HEK293 (cell line): ENCODE data around the gene ATP7A.

Experiments
- ATF2 ChIP-seq: fragments of 450-650 bp; formaldehyde crosslinking; IDR thresholded peaks from 2 replicates; pipeline ENCODE4 v1.5.1; 2016; ENCODE audit warnings: missing biosample characterization, missing genetic modification characterization, low read depth
- CTCF ChIP-seq: fragments of 450-650 bp; formaldehyde crosslinking; IDR thresholded peaks from 2 replicates; pipeline ENCODE4 v1.5.1; 2016; ENCODE audit warnings: missing biosample characterization, missing genetic modification characterization
- OVOL3 ChIP-seq: fragments of 450-650 bp; formaldehyde crosslinking; IDR thresholded peaks from 2 replicates; pipeline ENCODE4 v1.5.1; 2016; ENCODE audit warnings: missing biosample characterization, missing genetic modification characterization
- ZFP3 ChIP-seq: fragments of 450-650 bp; formaldehyde crosslinking; IDR thresholded peaks from 2 replicates; pipeline ENCODE4 v1.5.1; 2016; ENCODE audit warnings: low read depth, missing biosample characterization, missing genetic modification characterization
- ZFP41 ChIP-seq: fragments of 450-650 bp; formaldehyde crosslinking; IDR thresholded peaks from 2 replicates; pipeline ENCODE4 v1.5.1; 2016; ENCODE audit warnings: missing biosample characterization, missing genetic modification characterization, borderline replicate concordance
- ZNF114 ChIP-seq: fragments of 450-650 bp; formaldehyde crosslinking; IDR thresholded peaks from 2 replicates; pipeline ENCODE4 v1.5.0; 2017; ENCODE audit warnings: missing biosample characterization, missing genetic modification characterization
- ZNF133 ChIP-seq: fragments of 450-650 bp; formaldehyde crosslinking; IDR thresholded peaks from 2 replicates; pipeline ENCODE4 v1.5.1; 2016; ENCODE audit warnings: missing biosample characterization, missing genetic modification characterization
- ZNF140 ChIP-seq: fragments of 450-650 bp; formaldehyde crosslinking; IDR thresholded peaks from 2 replicates; pipeline ENCODE4 v1.5.1; 2016; ENCODE audit warnings: missing biosample characterization, missing genetic modification characterization
- ZNF221 ChIP-seq: fragments of 450-650 bp; formaldehyde crosslinking; IDR thresholded peaks from 2 replicates; pipeline ENCODE4 v1.5.1; 2017; ENCODE audit warnings: missing biosample characterization, missing genetic modification characterization, borderline replicate concordance
- ZNF24 ChIP-seq: fragments of 450-650 bp; formaldehyde crosslinking; IDR thresholded peaks from 2 replicates; pipeline ENCODE4 v1.5.1; 2016; ENCODE audit warnings: missing biosample characterization, missing genetic modification characterization
- ZNF248 ChIP-seq: fragments of 450-650 bp; formaldehyde crosslinking; IDR thresholded peaks from 2 replicates; pipeline ENCODE4 v1.5.1; 2017; ENCODE audit warnings: missing biosample characterization, missing genetic modification characterization
- ZNF623 ChIP-seq: fragments of 450-650 bp; formaldehyde crosslinking; IDR thresholded peaks from 2 replicates; pipeline ENCODE4 v1.5.1; 2016; ENCODE audit warnings: missing biosample characterization, missing genetic modification characterization
- ZNF792 ChIP-seq: fragments of 450-650 bp; formaldehyde crosslinking; IDR thresholded peaks from 2 replicates; pipeline ENCODE4 v1.5.1; 2016; ENCODE audit warnings: missing biosample characterization, missing genetic modification characterization

DNA sequence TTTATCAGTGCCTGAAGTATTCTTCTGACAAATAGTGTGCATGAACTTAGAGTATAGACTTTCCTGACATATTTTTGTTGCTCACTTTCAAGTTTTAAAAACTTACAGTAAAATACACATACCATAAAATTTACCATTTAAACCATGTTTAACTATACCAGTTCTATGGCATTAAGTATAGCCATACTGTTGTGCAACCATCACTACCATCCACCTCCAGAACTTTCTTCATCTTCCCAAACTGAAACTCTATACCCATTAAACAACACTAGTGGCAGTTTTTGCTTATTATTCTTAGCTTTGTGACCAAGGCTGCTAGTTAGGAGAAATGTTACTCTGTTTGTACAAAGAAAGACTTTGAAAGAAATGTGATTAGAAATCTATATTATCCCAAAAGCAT is 25.8 kb downstream of the ATP7A start:
- TF ChIP-seq ZNF24 (tag by site-specific recombination) (no peak), ZNF140 (tag by site-specific recombination) (no peak), ATF2 (tag by site-specific recombination) (no peak), CTCF (tag by site-specific recombination) (no peak), ZNF623 (tag by site-specific recombination) (no peak), ZNF114 (tag by site-specific recombination) (no peak), ZFP3 (tag by site-specific recombination) (no peak), ZFP41 (tag by site-specific recombination) (no peak), ZNF221 (tag by site-specific recombination) (no peak), ZNF792 (tag by site-specific recombination) (no peak), ZNF248 (tag by site-specific recombination) (no peak), ZNF133 (no peak), OVOL3 (tag by site-specific recombination) (no peak)
